GM23338 (cell line): ENCODE data around the gene PYGO1. TPM values are rescaled to one million over a fixed set of nuclear protein-coding genes. Genes with fewer than 3 reads are reported as not detected.

ENCODE experiments used
- ATAC-seq: fragments of 200-7000 bp; cut with Tn5 transposase; 3 replicates; pipeline ENCODE4 v1.9.1; 2020
- DNase-seq: peaks from one replicate; pipeline ENCODE4 v3.0.0-alpha.2; 2015; ENCODE audit warnings: low spot score
- H2AFZ ChIP-seq: fragments of 200-600 bp; sonication (generic); 2 replicates; pipeline ENCODE4 v1.8.0; 2016; ENCODE audit warnings: antibody characterized with exemption, mild to moderate bottlenecking, moderate library complexity
- H3F3A ChIP-seq: fragments of 200-600 bp; sonication (generic); replicated peaks from 2 replicates; pipeline ENCODE4 v1.8.0; 2017; ENCODE audit warnings: antibody characterized with exemption, mixed run types, low read depth
- H3K27ac ChIP-seq: fragments of 200-600 bp; sonication (generic); 2 replicates; pipeline ENCODE4 v1.6.1; 2016; ENCODE audit warnings: low read depth
- H3K27me3 ChIP-seq: fragments of 200-600 bp; sonication (generic); 2 replicates; pipeline ENCODE4 v1.8.0; 2016; ENCODE audit warnings: mild to moderate bottlenecking, mixed run types, moderate library complexity; ENCODE audit not compliant: insufficient read depth
- H3K36me3 ChIP-seq: fragments of 200-600 bp; sonication (generic); 2 replicates; pipeline ENCODE4 v1.8.0; 2016; ENCODE audit warnings: mild to moderate bottlenecking; ENCODE audit not compliant: insufficient read depth
- H3K4me1 ChIP-seq: fragments of 200-600 bp; sonication (generic); 2 replicates; pipeline ENCODE4 v1.8.0; 2016; ENCODE audit warnings: mild to moderate bottlenecking, moderate library complexity; ENCODE audit not compliant: insufficient read depth
- H3K4me2 ChIP-seq: fragments of 200-600 bp; sonication (generic); 2 replicates; pipeline ENCODE4 v1.7.1; 2017; ENCODE audit warnings: mixed run types
- H3K4me3 ChIP-seq: fragments of 200-600 bp; sonication (generic); 2 replicates; pipeline ENCODE4 v1.6.1; 2016; ENCODE audit warnings: mixed run types
- H3K79me2 ChIP-seq: fragments of 200-600 bp; sonication (generic); replicated peaks from 2 replicates; pipeline ENCODE4 v1.8.0; 2017; ENCODE audit warnings: mild to moderate bottlenecking; ENCODE audit not compliant: insufficient read depth
- H3K9me2 ChIP-seq: fragments of 200-600 bp; sonication (generic); 2 replicates; pipeline ENCODE4 v1.8.0; 2017; ENCODE audit not compliant: insufficient read depth
- H4K20me1 ChIP-seq: fragments of 200-600 bp; sonication (generic); replicated peaks from 2 replicates; pipeline ENCODE4 v1.8.0; 2017; ENCODE audit warnings: mild to moderate bottlenecking; ENCODE audit not compliant: insufficient read depth
- H3K27ac Mint-ChIP-seq: 2 replicates; pipeline ENCODE4 v1.8.0; 2020; ENCODE audit warnings: inconsistent platforms, mild to moderate bottlenecking, moderate library complexity, mixed read lengths
- H3K27me3 Mint-ChIP-seq: 3 replicates; pipeline ENCODE4 v1.8.0; 2022; ENCODE audit warnings: low read depth, mild to moderate bottlenecking, moderate library complexity, mixed read lengths, inconsistent platforms; ENCODE audit not compliant: insufficient read depth, poor library complexity
- H3K36me3 Mint-ChIP-seq: 3 replicates; pipeline ENCODE4 v1.8.0; 2021; ENCODE audit warnings: low read depth, mild to moderate bottlenecking, inconsistent platforms, moderate library complexity, mixed read lengths
- H3K4me1 Mint-ChIP-seq: 3 replicates; pipeline ENCODE4 v1.8.0; 2020; ENCODE audit warnings: mild to moderate bottlenecking, inconsistent platforms, mixed read lengths
- H3K4me3 Mint-ChIP-seq: 3 replicates; pipeline ENCODE4 v1.8.0; 2021; ENCODE audit warnings: moderate library complexity, mild to moderate bottlenecking, inconsistent platforms, mixed read lengths
- H3K9me3 Mint-ChIP-seq: 3 replicates; pipeline ENCODE4 v1.8.0; 2020; ENCODE audit warnings: moderate library complexity, mild to moderate bottlenecking, inconsistent platforms, mixed read lengths
- CREB1 ChIP-seq: fragments of 250-450 bp; sonication (Bioruptor Pico); IDR thresholded peaks from 2 replicates; pipeline ENCODE4 v1.5.0; 2020; ENCODE audit warnings: low read depth, mild to moderate bottlenecking, moderate library complexity
- ETS1 ChIP-seq: IDR thresholded peaks from 2 replicates; pipeline ENCODE4 v1.6.1; 2016; ENCODE audit warnings: antibody characterized with exemption
- EZH2 ChIP-seq: fragments of 200-600 bp; sonication (generic); IDR thresholded peaks from one replicate; pipeline ENCODE4 v1.8.0; 2017; ENCODE audit warnings: antibody characterized with exemption, mild to moderate bottlenecking, low read depth; ENCODE audit not compliant: unreplicated experiment
- EZH2phosphoT487 ChIP-seq: fragments of 200-600 bp; sonication (generic); IDR thresholded peaks from one replicate; pipeline ENCODE4 v1.8.1; 2018; ENCODE audit warnings: antibody characterized with exemption; ENCODE audit not compliant: unreplicated experiment
- NANOG ChIP-seq: IDR thresholded peaks from 2 replicates; pipeline ENCODE4 v1.6.1; 2016; ENCODE audit warnings: antibody characterized with exemption, borderline replicate concordance
- POLR2AphosphoS5 ChIP-seq: IDR thresholded peaks from 2 replicates; pipeline ENCODE4 v1.6.1; 2016; ENCODE audit warnings: antibody characterized with exemption, low read depth
- ZNF114 ChIP-seq: fragments of 250-450 bp; sonication (Bioruptor Pico); IDR thresholded peaks from 2 replicates; pipeline ENCODE4 v1.5.0; 2020; ENCODE audit warnings: mild to moderate bottlenecking, moderate library complexity
- ZNF331 ChIP-seq: fragments of 250-450 bp; sonication (Bioruptor Pico); IDR thresholded peaks from 2 replicates; pipeline ENCODE4 v1.5.0; 2020; ENCODE audit warnings: low read depth, mild to moderate bottlenecking, moderate library complexity
- polyA plus RNA-seq: library from polyadenylated mRNA; unstranded; fragments of >200 nt; fragmentation: Nextera tagmentation; extraction: Ambion mirVana; gene quantifications from 2 replicates; pipeline ENCODE4 v1.2.1, GENCODE V29; 2016
- total RNA-seq: library from RNA; depleted of rRNA; stranded (reverse); fragments of >200 nt; shearing (Covaris generic); gene quantifications from 2 replicates; pipeline ENCODE4 v1.2.3, GENCODE V29; 2014
- TF ChIP-seq, protein P1 (sequence below): fragments of 250-450 bp; sonication (Bioruptor Pico); IDR thresholded peaks from 2 replicates; pipeline ENCODE4 v1.5.0; 2020; ENCODE audit warnings: mild to moderate bottlenecking, moderate library complexity
- TF ChIP-seq, protein P2 (sequence below): IDR thresholded peaks from one replicate; pipeline ENCODE4 v1.6.1; 2018; ENCODE audit warnings: antibody characterized with exemption; ENCODE audit not compliant: unreplicated experiment

Gene PYGO1
- total and polyA plus RNA-seq, 2 experiments from 2014 or later: 0.18 to 0.52 TPM

GRCh38 chr15:55515491-55515890 lies 72.7 kb downstream of the PYGO1 start (continued):
- TF ChIP-seq, protein P1, sequence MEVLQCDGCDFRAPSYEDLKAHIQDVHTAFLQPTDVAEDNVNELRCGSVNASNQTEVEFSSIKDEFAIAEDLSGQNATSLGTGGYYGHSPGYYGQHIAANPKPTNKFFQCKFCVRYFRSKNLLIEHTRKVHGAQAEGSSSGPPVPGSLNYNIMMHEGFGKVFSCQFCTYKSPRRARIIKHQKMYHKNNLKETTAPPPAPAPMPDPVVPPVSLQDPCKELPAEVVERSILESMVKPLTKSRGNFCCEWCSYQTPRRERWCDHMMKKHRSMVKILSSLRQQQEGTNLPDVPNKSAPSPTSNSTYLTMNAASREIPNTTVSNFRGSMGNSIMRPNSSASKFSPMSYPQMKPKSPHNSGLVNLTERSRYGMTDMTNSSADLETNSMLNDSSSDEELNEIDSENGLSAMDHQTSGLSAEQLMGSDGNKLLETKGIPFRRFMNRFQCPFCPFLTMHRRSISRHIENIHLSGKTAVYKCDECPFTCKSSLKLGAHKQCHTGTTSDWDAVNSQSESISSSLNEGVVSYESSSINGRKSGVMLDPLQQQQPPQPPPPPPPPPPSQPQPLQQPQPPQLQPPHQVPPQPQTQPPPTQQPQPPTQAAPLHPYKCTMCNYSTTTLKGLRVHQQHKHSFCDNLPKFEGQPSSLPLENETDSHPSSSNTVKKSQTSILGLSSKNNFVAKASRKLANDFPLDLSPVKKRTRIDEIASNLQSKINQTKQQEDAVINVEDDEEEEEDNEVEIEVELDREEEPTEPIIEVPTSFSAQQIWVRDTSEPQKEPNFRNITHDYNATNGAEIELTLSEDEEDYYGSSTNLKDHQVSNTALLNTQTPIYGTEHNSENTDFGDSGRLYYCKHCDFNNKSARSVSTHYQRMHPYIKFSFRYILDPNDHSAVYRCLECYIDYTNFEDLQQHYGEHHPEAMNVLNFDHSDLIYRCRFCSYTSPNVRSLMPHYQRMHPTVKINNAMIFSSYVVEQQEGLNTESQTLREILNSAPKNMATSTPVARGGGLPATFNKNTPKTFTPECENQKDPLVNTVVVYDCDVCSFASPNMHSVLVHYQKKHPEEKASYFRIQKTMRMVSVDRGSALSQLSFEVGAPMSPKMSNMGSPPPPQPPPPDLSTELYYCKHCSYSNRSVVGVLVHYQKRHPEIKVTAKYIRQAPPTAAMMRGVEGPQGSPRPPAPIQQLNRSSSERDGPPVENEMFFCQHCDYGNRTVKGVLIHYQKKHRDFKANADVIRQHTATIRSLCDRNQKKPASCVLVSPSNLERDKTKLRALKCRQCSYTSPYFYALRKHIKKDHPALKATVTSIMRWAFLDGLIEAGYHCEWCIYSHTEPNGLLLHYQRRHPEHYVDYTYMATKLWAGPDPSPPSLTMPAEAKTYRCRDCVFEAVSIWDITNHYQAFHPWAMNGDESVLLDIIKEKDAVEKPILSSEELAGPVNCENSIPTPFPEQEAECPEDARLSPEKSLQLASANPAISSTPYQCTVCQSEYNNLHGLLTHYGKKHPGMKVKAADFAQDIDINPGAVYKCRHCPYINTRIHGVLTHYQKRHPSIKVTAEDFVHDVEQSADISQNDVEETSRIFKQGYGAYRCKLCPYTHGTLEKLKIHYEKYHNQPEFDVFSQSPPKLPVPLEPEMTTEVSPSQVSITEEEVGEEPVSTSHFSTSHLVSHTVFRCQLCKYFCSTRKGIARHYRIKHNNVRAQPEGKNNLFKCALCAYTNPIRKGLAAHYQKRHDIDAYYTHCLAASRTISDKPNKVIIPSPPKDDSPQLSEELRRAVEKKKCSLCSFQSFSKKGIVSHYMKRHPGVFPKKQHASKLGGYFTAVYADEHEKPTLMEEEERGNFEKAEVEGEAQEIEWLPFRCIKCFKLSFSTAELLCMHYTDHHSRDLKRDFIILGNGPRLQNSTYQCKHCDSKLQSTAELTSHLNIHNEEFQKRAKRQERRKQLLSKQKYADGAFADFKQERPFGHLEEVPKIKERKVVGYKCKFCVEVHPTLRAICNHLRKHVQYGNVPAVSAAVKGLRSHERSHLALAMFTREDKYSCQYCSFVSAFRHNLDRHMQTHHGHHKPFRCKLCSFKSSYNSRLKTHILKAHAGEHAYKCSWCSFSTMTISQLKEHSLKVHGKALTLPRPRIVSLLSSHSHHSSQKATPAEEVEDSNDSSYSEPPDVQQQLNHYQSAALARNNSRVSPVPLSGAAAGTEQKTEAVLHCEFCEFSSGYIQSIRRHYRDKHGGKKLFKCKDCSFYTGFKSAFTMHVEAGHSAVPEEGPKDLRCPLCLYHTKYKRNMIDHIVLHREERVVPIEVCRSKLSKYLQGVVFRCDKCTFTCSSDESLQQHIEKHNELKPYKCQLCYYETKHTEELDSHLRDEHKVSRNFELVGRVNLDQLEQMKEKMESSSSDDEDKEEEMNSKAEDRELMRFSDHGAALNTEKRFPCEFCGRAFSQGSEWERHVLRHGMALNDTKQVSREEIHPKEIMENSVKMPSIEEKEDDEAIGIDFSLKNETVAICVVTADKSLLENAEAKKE (CRISPR knock-in tag): no peak
- no peak for TF ChIP-seq ETS1
- no peak for TF ChIP-seq EZH2
- TF ChIP-seq ZNF114 (CRISPR knock-in tag): no peak
- no peak for TF ChIP-seq NANOG
- no peak for TF ChIP-seq EZH2phosphoT487

DNA sequence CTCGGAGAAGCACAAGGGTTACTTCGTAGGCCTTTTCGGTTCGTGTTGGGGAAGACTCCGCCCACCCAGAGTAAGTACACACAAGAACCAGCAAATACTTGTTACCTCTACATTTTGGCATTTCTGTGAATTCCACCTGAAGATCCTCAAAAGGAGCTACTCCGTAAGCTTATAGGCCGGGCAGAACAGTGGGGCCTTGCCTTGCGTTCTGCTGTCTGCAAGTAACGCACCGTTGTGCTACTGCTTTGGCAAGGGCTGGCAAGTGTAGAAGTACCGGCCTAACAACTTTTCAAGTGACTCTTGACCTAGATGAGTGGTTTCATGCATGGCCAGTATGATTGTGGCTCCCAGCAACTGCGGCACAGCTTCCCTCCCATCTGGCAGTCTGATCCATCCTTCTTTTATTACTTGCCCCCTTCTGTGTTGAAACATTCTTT lies 73.7 kb downstream of the PYGO1 start:
- no peaks in the 10 kb centered on the region for H3F3A ChIP-seq
- H3K4me1 ChIP-seq: no peaks in the 10 kb centered on the region
- no peak for DNase-seq
- Mint-ChIP-seq H3K27me3 (peaks cover 1% of the 10 kb centered on the region), H3K36me3 (no peaks in the 10 kb centered on the region), H3K4me3 (no peak overlapping the region), H3K4me1 (peaks cover 2% of the 10 kb centered on the region; the same call in 1 of the 3 replicates), H3K27ac (no peak overlapping the region), H3K9me3 (no peaks in the 10 kb centered on the region)
- H3K9me2 ChIP-seq: no peaks in the 10 kb centered on the region
- H2AFZ ChIP-seq: peak overlapping the region; percentile 67; the same call in 1 of the 2 replicates
- H3K27me3 ChIP-seq: no peaks in the 10 kb centered on the region
- no peak overlapping the region for H3K4me2 ChIP-seq
- H3K36me3 ChIP-seq: no peaks in the 10 kb centered on the region
- H3K27ac ChIP-seq: no peak overlapping the region
- H3K4me3 ChIP-seq: no peak overlapping the region
- no peak for ATAC-seq
- H3K79me2 ChIP-seq: no peaks in the 10 kb centered on the region
- H4K20me1 ChIP-seq: no peaks in the 10 kb centered on the region
- no peak for TF ChIP-seq CREB1 (CRISPR knock-in tag)
- TF ChIP-seq NANOG: no peak
- no peak for TF ChIP-seq ZNF114 (CRISPR knock-in tag)
- no peak for TF ChIP-seq ETS1
- no peak for TF ChIP-seq EZH2phosphoT487
- TF ChIP-seq, protein P2, sequence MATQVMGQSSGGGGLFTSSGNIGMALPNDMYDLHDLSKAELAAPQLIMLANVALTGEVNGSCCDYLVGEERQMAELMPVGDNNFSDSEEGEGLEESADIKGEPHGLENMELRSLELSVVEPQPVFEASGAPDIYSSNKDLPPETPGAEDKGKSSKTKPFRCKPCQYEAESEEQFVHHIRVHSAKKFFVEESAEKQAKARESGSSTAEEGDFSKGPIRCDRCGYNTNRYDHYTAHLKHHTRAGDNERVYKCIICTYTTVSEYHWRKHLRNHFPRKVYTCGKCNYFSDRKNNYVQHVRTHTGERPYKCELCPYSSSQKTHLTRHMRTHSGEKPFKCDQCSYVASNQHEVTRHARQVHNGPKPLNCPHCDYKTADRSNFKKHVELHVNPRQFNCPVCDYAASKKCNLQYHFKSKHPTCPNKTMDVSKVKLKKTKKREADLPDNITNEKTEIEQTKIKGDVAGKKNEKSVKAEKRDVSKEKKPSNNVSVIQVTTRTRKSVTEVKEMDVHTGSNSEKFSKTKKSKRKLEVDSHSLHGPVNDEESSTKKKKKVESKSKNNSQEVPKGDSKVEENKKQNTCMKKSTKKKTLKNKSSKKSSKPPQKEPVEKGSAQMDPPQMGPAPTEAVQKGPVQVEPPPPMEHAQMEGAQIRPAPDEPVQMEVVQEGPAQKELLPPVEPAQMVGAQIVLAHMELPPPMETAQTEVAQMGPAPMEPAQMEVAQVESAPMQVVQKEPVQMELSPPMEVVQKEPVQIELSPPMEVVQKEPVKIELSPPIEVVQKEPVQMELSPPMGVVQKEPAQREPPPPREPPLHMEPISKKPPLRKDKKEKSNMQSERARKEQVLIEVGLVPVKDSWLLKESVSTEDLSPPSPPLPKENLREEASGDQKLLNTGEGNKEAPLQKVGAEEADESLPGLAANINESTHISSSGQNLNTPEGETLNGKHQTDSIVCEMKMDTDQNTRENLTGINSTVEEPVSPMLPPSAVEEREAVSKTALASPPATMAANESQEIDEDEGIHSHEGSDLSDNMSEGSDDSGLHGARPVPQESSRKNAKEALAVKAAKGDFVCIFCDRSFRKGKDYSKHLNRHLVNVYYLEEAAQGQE: no peak
- no peak for TF ChIP-seq POLR2AphosphoS5
- TF ChIP-seq ZNF331: no peak
